ENCODE measurements around the gene LPP.
A peak's percentile ranks its signal among the peaks of the same experiment; 100 is the strongest.

The LPP gene

GRCh38 chr3:188220988-188221818, 67.2 kb downstream of the LPP start:
- peak; percentile 83 for DNase-seq (ENCODE audit: low spot score)

- DNase-seq (ENCODE audit: low spot score) = no peak
These were observed 70.0 kb downstream of the LPP start for GRCh38 chr3:188223936-188224335.

- no peak for DNase-seq (ENCODE audit: low spot score)
These were observed 73.5 kb downstream of the LPP start for GRCh38 chr3:188227442-188227841.

- no peak for DNase-seq (ENCODE audit: low spot score)
These were observed 75.2 kb downstream of the LPP start for GRCh38 chr3:188229177-188229576.

GRCh38 chr3:188229726-188230125, 75.8 kb downstream of the LPP start:
- no peak for DNase-seq (ENCODE audit: low spot score)

- peak; percentile 26 for DNase-seq (ENCODE audit: low spot score)
These were observed 77.0 kb downstream of the LPP start for GRCh38 chr3:188230962-188231361.

GRCh38 chr3:188231456-188231855, 77.5 kb downstream of the LPP start:
- no peak for DNase-seq (ENCODE audit: low spot score)

- no peak for DNase-seq (ENCODE audit: low spot score)
These were observed 78.7 kb downstream of the LPP start for GRCh38 chr3:188232656-188233055.

GRCh38 chr3:188233320-188233719, 79.4 kb downstream of the LPP start:
- DNase-seq (ENCODE audit: low spot score) = peak; percentile 27

GRCh38 chr3:188234132-188234531, 80.2 kb downstream of the LPP start:
- DNase-seq (ENCODE audit: low spot score) = peak; percentile 62

GRCh38 chr3:188236271-188236670, 82.3 kb downstream of the LPP start:
- DNase-seq (ENCODE audit: low spot score) = no peak

GRCh38 chr3:188239035-188239434, 85.1 kb downstream of the LPP start:
- DNase-seq (ENCODE audit: low spot score) = no peak

- DNase-seq (ENCODE audit: low spot score) = no peak
These were observed 85.6 kb downstream of the LPP start for GRCh38 chr3:188239577-188239976.

- DNase-seq (ENCODE audit: low spot score) = no peak
These were observed 86.4 kb downstream of the LPP start for GRCh38 chr3:188240189-188240981.

- DNase-seq (ENCODE audit: low spot score) = no peak
These were observed 87.1 kb downstream of the LPP start for GRCh38 chr3:188241072-188241471.

- DNase-seq (ENCODE audit: low spot score) = no peak
These were observed 87.9 kb downstream of the LPP start for GRCh38 chr3:188241883-188242282.

GRCh38 chr3:188242436-188243123, 88.6 kb downstream of the LPP start:
- DNase-seq (ENCODE audit: low spot score) = no peak

GRCh38 chr3:188243124-188243795, 89.3 kb downstream of the LPP start:
- no peak for DNase-seq (ENCODE audit: low spot score)

- peak; percentile 60 for DNase-seq (ENCODE audit: low spot score)
These were observed 90.5 kb downstream of the LPP start for GRCh38 chr3:188244395-188244861.

- DNase-seq (ENCODE audit: low spot score) = no peak
These were observed 92.9 kb downstream of the LPP start for GRCh38 chr3:188246905-188247304.

- DNase-seq (ENCODE audit: low spot score) = no peak
These were observed 94.1 kb downstream of the LPP start for GRCh38 chr3:188248036-188248561.

Data from AG20443 (cell line).